Panc1 (cell line): ENCODE measurements around the gene CELSR2. TPM values are rescaled to one million over a fixed set of nuclear protein-coding genes. Genes with fewer than 3 reads are reported as not detected.

Source experiments
- ATAC-seq: fragments of 200-7000 bp; cut with Tn5 transposase; 2 replicates; pipeline ENCODE4 v1.9.1; 2020; ENCODE audit warnings: mild to moderate bottlenecking, moderate library complexity
- BruUV-seq: library from RNA; stranded (reverse); fragments of 400-500 nt; replicated peaks from 2 replicates; lab custom pipeline; 2021; lab: Mats Ljungman, UMichigan
- CTCF ChIA-PET: fragments of 300-600 bp; sonication (Branson Sonifier 250); formaldehyde crosslinking; loops from one replicate; lab custom pipeline; 2022; ENCODE audit warnings: antibody characterized with exemption; lab: Charles Lee
- POLR2A ChIA-PET: fragments of 300-600 bp; sonication (Branson Sonifier 250); formaldehyde crosslinking; loops from one replicate; lab custom pipeline; 2022; ENCODE audit warnings: antibody characterized with exemption; lab: Charles Lee
- DNase-seq: peaks from one replicate; pipeline ENCODE4 v3.0.0-alpha.2; 2010; ENCODE audit warnings: low read depth, low spot score
- H3K27ac ChIP-seq: 2 replicates; pipeline ENCODE4 v1.5.1; 2011; ENCODE audit warnings: mild to moderate bottlenecking, low read length, inconsistent platforms
- H3K27me3 ChIP-seq: fragments of 200-500 bp; sonication (Bioruptor generic); 2 replicates; pipeline ENCODE4 v1.6.0; 2014; ENCODE audit warnings: low read length, inconsistent platforms; ENCODE audit not compliant: control insufficient read depth, insufficient read depth
- H3K36me3 ChIP-seq: fragments of 200-500 bp; sonication (Bioruptor generic); 2 replicates; pipeline ENCODE4 v1.5.1; 2014; ENCODE audit warnings: inconsistent platforms, mild to moderate bottlenecking, low read length, moderate library complexity; ENCODE audit not compliant: control insufficient read depth, insufficient read depth
- H3K4me1 ChIP-seq: 2 replicates; pipeline ENCODE4 v1.5.1; 2011; ENCODE audit warnings: inconsistent platforms, mild to moderate bottlenecking, low read length, moderate library complexity; ENCODE audit not compliant: control insufficient read depth, insufficient read depth
- H3K4me3 ChIP-seq, 2 experiments: 2 replicates each; pipeline ENCODE4 v1.5.1; 2011 to 2012; ENCODE audit warnings: low read depth in 2 of 2, low read length in 2 of 2, mild to moderate bottlenecking in 2 of 2, inconsistent platforms in 1 of 2, moderate library complexity in 1 of 2
- H3K9me3 ChIP-seq: fragments of 200-500 bp; sonication (Bioruptor generic); 2 replicates; pipeline ENCODE4 v1.5.1; 2014; ENCODE audit warnings: low read depth, mild to moderate bottlenecking, inconsistent platforms, low read length, moderate library complexity; ENCODE audit not compliant: control insufficient read depth, insufficient read depth
- POLR2AphosphoS5 ChIP-seq: IDR thresholded peaks from 2 replicates; pipeline ENCODE4 v1.6.1; 2012; ENCODE audit warnings: mild to moderate bottlenecking, low read depth, low read length, moderate library complexity
- SIN3A ChIP-seq: IDR thresholded peaks from 2 replicates; pipeline ENCODE4 v1.6.1; 2012; ENCODE audit warnings: low read depth, mild to moderate bottlenecking, low read length, moderate library complexity, borderline replicate concordance; ENCODE audit not compliant: insufficient read depth
- TCF7L2 ChIP-seq: IDR thresholded peaks from 2 replicates; pipeline ENCODE4 v1.6.1; 2011; ENCODE audit warnings: mild to moderate bottlenecking, low read depth, low read length, inconsistent platforms
- in situ Hi-C: cut with HindIII; loops from 2 replicates; pipeline ENCODE4 v1.10.0; 2016; ENCODE audit warnings: low sequenced_read_pairs, low pct_unique_long_range_greater_than_20kb
- intact Hi-C: fragments of 100-400 bp; cut with micrococcal nuclease; formaldehyde crosslinking; loops from one replicate; pipeline ENCODE4 v1.10.0; 2022; ENCODE audit not compliant: unreplicated experiment
- total RNA-seq: library from RNA; stranded (reverse); gene quantifications from one replicate; pipeline ENCODE4 v1.2.1, GENCODE V29; 2021; ENCODE audit not compliant: unreplicated experiment
- TF ChIP-seq, protein P1 (sequence below), 2 experiments: IDR thresholded peaks; 2 replicates each; pipeline ENCODE4 v1.6.1; 2011 to 2012; ENCODE audit warnings: low read depth in 2 of 2, control low read depth in 1 of 2, low read length in 1 of 2, mild to moderate bottlenecking in 1 of 2, moderate library complexity in 1 of 2; ENCODE audit not compliant: insufficient read depth in 1 of 2
- TF ChIP-seq, protein P2 (sequence below): fragments of 450-650 bp; IDR thresholded peaks from 2 replicates; pipeline ENCODE4 v1.5.1; 2017; ENCODE audit warnings: mild to moderate bottlenecking

Gene CELSR2
- total RNA-seq, 1 experiment from 2014 or later: 4.1 TPM

DNA sequence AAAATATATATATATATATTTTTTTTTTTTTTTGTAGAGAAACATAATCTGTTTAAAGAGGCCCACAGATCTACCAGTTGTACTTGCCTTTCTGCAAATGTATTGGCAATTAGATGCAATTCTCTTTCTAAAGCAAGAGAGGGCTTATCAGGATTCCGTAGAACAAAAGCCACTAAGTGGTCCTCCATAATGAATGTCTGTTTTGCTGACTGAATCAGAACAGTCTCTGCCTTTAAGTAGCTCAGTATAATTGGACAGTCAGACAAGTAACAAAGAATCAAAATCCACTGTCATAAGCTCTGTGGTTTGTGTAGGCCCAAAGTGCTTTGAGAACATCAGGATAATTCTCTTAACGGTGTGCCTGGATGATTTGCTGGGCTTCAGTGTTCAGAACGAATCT lies 18.3 kb upstream of the CELSR2 start:
- ATAC-seq: no peak
- Histone ChIP-seq H3K27ac (no peak overlapping the region), H3K4me1 (no peaks in the 10 kb centered on the region), H3K36me3 (peaks cover 21% of the 10 kb centered on the region), H3K4me3 (no peak overlapping the region), H3K27me3 (no peaks in the 10 kb centered on the region), H3K9me3 (no peaks in the 10 kb centered on the region)
- ChIA-PET CTCF (no interaction called here), POLR2A (no interaction called here)
- no peak for DNase-seq
- intact Hi-C loops (no loop called here), in situ Hi-C loops (no loop called here)
- TF ChIP-seq, protein P1, sequence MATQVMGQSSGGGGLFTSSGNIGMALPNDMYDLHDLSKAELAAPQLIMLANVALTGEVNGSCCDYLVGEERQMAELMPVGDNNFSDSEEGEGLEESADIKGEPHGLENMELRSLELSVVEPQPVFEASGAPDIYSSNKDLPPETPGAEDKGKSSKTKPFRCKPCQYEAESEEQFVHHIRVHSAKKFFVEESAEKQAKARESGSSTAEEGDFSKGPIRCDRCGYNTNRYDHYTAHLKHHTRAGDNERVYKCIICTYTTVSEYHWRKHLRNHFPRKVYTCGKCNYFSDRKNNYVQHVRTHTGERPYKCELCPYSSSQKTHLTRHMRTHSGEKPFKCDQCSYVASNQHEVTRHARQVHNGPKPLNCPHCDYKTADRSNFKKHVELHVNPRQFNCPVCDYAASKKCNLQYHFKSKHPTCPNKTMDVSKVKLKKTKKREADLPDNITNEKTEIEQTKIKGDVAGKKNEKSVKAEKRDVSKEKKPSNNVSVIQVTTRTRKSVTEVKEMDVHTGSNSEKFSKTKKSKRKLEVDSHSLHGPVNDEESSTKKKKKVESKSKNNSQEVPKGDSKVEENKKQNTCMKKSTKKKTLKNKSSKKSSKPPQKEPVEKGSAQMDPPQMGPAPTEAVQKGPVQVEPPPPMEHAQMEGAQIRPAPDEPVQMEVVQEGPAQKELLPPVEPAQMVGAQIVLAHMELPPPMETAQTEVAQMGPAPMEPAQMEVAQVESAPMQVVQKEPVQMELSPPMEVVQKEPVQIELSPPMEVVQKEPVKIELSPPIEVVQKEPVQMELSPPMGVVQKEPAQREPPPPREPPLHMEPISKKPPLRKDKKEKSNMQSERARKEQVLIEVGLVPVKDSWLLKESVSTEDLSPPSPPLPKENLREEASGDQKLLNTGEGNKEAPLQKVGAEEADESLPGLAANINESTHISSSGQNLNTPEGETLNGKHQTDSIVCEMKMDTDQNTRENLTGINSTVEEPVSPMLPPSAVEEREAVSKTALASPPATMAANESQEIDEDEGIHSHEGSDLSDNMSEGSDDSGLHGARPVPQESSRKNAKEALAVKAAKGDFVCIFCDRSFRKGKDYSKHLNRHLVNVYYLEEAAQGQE (IDR thresholded peaks at IDR 0.05; ENCODE audit: insufficient read depth in 1 of 2, low read depth in 2 of 2, low read length in 1 of 2): no peak
- no peak for TF ChIP-seq TCF7L2
- no peak for TF ChIP-seq SIN3A
- TF ChIP-seq, protein P2, sequence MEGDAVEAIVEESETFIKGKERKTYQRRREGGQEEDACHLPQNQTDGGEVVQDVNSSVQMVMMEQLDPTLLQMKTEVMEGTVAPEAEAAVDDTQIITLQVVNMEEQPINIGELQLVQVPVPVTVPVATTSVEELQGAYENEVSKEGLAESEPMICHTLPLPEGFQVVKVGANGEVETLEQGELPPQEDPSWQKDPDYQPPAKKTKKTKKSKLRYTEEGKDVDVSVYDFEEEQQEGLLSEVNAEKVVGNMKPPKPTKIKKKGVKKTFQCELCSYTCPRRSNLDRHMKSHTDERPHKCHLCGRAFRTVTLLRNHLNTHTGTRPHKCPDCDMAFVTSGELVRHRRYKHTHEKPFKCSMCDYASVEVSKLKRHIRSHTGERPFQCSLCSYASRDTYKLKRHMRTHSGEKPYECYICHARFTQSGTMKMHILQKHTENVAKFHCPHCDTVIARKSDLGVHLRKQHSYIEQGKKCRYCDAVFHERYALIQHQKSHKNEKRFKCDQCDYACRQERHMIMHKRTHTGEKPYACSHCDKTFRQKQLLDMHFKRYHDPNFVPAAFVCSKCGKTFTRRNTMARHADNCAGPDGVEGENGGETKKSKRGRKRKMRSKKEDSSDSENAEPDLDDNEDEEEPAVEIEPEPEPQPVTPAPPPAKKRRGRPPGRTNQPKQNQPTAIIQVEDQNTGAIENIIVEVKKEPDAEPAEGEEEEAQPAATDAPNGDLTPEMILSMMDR: no peak
- no peak for TF ChIP-seq POLR2AphosphoS5
- TSS peak; percentile 36 for BruUV-seq

DNA sequence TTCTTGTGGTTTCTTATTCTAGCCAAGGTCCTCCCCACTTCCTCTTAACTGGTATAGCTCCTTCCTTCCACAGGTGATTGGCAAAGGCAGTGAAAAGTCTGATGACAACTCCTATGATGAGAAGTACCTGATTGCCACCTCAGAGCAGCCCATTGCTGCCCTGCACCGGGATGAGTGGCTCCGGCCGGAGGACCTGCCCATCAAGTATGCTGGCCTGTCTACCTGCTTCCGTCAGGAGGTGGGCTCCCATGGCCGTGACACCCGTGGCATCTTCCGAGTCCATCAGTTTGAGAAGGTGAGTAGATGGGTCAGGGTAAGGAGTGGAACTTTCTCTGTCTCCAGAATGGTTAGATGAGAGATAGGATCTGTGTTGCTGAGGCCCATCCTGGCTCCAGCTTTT lies 14.2 kb upstream of the CELSR2 start:
- peaks cover 9% of the 10 kb centered on the region for H3K36me3 ChIP-seq
- no peaks in the 10 kb centered on the region; the same call in 1 of the 2 replicates for H3K4me1 ChIP-seq
- no peaks in the 10 kb centered on the region for H3K27me3 ChIP-seq
- intact Hi-C loops: no loop called here
- POLR2A ChIA-PET: no interaction called here
- in situ Hi-C loops: no loop called here
- BruUV-seq: no TSS peak
- no peak overlapping the region for H3K4me3 ChIP-seq
- H3K27ac ChIP-seq: no peak overlapping the region
- ATAC-seq (no peak), DNase-seq (no peak)
- H3K9me3 ChIP-seq: no peaks in the 10 kb centered on the region
- no peak for TF ChIP-seq POLR2AphosphoS5
- no peak for TF ChIP-seq TCF7L2
- no peak for TF ChIP-seq SIN3A
- TF ChIP-seq, protein P1 (IDR thresholded peaks at IDR 0.05; ENCODE audit: insufficient read depth in 1 of 2, low read depth in 2 of 2, low read length in 1 of 2): no peak
- TF ChIP-seq, protein P2: no peak
- CTCF ChIA-PET: no interaction called here
